HG03460 (cell line): ENCODE measurements around the gene POU2F2.

Source experiments
- ATAC-seq: cut with Tn5 transposase; IDR thresholded peaks from one replicate; pipeline ENCODE4 v1.9.1; 2021; ENCODE audit not compliant: unreplicated experiment

POU2F2 gene

GRCh38 chr19:42132030-42132628 is at the start of gene POU2F2:
POU2F2 (minus strand) TSS chr19:42132446; CDS start chr19:42132411, 35 bp downstream.
- ATAC-seq = no peak

- ATAC-seq = no peak
Measured at GRCh38 chr19:42178791-42179674, 46.8 kb upstream of the POU2F2 start.

GRCh38 chr19:42177686-42178019 is 45.4 kb upstream of the POU2F2 start:
- ATAC-seq = no peak

DNA sequence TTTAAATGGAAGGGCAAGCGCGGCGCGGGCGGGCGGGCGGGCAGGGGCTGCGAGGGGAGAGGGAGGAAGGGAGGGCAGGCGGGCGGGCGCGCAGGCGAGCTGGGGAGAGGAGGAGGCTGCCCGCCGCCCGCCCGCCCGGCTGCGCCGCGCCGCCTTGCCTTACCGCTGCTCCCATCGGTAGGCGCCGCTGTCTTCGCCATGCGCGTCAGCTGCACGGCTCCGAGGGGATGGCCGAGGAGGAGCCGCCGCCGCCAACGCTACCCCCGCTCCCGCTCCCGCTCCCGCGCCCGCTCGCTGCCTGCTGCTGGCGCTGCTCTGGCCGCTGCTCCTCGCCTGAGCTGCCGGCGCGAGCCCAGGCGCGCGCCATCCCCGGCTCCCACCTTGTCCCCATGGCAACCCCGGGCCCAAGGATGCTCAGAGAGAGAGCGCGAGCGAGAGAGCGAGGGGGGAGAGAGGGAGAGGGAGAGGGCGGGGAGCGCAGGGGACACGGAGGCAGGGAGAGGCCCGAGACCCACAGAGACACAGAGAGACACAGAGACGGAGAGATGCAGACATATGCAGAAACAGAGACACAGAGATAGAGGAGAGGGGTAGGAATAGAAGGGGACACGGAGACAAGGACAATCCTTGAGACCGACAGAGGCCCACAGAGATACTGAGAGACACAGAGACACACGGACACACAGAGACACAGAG is 44.9 kb upstream of the POU2F2 start:
- no peak for ATAC-seq

GRCh38 chr19:42176649-42176989 is 44.4 kb upstream of the POU2F2 start:
- no peak for ATAC-seq

DNA sequence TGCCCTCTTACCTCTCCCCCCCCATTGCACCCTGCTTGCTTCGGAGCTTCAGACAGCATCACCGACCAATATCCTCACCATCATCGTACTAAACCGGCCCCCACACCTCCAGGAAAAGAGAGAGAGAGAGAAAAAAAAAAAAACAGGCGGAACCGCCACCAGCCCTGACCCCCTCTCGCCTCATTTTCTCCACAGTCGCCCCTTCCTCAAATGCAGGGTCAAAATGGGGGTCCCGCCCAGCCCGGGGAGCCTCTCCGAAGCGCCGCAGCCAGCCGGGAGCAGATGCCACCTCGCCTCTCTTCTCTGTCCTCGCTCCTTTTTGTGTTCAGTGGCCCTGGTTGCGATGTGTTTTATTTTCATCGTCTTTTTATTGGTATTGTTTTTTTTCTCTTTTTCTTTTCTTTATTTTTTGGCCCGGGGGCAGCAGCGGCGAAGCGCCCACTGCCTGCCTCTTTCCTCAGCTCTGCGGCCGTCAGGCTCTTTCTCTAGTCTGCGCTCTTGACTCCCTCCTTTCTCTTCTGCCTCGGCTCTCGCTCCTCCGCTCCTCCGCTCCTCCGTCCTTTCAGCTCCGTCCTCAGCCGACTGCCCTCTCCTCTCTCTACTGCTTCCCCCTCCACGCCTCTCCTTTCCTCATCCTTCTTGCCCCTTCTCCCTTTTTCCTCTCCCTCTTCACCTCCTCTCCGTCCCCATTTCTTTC is 43.9 kb upstream of the POU2F2 start:
- no peak for ATAC-seq

DNA sequence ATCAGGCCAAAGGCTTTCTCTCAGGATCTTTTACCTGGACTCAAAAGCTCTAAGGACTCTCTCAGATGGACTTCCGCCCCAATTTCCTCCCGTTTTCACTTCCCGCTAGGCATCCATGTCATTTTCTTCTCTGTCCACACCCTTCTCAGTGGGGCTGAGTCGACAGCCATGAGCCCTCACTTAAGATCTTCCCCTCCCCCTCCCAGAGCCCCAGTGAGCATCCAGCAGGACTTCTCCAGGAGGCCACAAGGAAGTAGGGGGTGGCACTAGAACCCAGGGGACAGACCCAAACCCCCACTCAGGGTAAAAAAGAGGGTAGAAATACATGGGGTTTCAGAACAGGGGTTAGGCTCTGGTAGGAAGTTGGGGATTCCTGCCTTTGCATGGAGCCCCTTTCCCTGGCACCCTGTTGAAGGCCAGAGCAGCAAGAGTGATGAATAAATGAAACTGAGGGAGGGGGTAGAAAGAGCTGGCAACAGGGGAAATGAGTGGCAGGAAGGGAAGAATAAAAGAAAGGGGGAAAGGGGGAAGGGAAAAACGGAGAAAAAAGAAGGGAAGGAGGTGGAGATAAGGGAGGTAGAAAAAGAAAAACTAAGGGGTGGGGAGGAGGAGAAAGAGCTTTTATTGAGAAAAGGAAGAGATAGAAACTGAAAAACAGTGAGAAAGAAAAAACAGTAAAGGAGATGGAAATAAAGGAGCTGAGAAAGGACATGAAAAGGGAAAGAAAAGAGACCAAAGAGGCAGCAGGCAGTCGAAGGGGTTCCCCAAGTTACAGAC is 42.9 kb upstream of the POU2F2 start:
- ATAC-seq = no peak

- ATAC-seq = no peak
Measured at GRCh38 chr19:42174188-42174587, 41.9 kb upstream of the POU2F2 start.

GRCh38 chr19:42173695-42174094 is 41.4 kb upstream of the POU2F2 start:
- no peak for ATAC-seq

- no peak for ATAC-seq
Measured at GRCh38 chr19:42172261-42172660, 40.0 kb upstream of the POU2F2 start.

DNA sequence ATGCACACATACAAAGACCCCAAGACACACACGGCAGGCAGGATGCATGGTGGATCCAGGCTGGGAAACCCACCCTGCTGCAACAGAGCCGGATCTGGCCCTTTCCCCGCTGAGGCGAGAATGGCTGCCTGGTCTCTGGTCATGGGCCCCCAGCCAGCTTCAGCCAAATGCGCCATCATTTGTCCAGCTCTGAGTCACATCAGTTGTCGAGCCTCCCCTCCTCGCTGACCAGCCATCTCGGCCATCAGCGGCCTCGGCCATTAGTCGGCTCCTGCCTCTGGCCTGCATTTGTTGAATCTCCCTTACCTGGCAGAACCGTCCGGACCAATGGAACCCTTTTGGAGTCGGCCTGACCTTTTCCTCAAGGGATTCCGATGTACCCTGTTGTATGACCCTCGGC is 38.5 kb upstream of the POU2F2 start:
- no peak for ATAC-seq

DNA sequence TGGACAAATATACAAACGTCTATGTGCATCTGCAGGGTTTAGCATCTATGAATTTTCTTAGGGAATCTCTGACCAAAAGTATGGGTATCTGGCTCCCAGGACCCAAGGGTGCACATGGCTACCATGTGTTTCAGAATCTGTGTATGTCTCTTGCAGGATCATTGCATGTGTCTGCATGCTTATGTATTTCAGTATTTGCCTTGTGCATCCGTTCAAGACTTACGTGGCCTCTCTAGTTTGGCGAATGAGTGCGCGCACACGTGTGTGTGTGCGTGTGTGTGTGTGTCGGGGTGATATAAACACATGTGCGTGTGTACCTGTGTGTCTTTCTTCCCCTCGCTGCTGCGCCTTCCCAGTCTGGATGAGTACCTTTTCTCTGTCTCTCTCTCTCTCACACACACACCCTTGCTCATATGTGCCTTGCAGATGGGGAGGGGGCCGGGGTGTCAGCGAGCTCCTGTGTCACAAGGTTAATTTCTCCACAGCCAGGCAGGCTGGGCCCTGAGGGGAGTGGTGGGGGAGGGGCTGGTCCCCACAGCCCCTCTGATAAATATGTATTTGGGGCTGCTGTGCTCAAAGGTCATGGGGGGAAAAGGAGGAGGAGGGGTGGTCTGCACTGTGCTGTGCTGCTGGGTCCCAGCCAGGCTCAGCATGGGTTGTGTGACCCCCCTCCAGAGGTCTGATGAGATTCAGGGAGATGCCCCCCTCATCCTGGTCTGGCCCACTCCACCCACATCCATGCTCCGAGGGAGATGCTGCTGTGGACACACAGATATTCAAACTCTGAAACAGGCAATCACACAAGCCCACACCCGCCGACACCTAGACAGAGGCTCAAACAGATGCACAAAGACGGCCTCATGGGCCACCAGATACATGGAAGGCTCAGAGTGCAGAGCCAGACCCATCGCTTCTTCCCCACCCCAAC is 37.5 kb upstream of the POU2F2 start:
- no peak for ATAC-seq

DNA sequence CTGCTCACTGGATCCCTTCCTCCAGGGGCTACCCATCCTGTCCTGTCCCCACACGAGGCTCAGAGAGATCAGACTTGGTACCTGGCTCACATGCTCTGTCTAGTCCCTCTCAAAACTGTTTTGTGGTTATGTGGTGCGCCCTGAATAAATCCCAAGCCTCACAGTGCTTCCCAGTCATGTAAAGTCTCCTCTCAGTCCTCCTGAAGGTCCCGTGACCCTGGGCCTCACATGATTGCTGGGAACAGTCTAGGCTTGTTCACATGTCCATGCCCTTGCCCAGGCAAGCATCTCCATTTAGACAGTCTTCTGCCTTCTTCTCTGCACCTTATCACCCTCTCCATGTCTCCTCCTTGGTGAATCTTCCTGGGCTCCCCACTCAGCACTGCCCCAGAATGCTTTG is 36.0 kb upstream of the POU2F2 start:
- ATAC-seq = no peak

DNA sequence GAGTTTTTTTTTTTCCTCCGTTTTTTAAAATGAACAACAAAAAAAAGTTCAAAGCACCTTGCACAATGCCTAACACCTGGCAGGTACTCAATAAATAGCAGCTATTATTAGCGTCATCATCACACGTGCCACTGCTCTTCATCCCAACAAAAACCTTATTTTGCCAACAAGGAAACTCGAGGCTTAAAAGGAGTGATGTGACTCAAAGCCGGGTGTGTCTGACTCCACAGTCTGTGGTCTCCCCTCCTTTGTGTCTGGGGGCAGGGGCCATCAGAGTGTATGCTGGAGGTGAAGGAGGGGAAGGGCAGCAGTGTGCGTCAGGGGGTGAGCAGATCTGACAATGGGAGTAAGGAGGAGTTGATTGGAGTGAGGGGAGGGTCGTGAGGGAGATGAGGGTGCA is 34.1 kb upstream of the POU2F2 start:
- ATAC-seq = no peak

GRCh38 chr19:42165146-42165545 is 32.9 kb upstream of the POU2F2 start:
- no peak for ATAC-seq

DNA sequence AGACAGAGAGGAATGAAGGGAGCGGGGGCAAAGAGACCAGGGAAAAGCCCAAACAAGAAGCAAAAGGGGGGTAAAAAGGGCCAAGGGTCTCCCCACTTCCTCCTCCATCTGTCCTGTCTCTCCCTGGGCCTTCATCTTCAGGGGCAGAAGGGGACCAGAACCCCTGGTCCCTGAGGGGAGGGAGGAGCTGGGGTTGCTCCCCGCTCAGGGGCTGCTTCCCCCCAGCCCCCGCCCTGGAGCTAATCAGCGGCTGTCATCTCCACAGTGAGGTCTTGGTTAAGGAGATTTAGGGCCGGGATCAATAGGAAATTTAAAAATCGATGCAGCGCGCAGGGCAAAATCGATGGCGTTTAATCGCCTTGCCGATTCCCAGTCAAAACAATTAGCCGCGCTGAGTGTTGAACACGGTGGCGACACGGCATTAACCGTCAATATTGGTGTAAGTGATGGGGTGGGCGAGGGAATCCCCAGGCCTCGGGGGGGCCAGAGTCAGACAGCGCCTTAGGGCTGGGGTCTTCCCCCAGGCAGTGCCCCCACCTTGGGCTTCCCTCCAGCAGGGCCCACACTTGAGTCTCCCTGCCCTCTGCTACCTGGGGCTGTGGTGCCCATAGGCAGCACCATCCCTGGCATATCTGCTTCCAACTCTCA is 29.5 kb upstream of the POU2F2 start:
- no peak for ATAC-seq

DNA sequence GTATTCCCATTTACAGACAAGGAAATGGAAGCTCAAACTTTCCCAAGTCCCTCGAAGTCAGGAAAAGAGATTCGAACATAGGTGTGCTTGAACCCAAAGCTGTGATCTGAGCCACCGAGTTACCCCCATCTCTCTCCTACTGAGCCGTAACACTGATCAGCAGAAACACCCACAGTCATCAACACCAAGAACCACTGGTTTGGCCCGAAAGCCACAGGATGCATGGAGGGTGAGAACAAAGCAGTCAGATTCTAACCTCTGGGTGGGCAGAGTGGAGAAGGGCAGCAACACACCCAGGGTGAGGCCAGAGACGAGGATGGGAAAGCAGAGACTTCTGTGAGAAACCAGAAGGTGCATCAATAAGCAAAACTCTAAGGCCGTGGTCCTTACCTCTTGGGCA is 27.7 kb upstream of the POU2F2 start:
- ATAC-seq = no peak

DNA sequence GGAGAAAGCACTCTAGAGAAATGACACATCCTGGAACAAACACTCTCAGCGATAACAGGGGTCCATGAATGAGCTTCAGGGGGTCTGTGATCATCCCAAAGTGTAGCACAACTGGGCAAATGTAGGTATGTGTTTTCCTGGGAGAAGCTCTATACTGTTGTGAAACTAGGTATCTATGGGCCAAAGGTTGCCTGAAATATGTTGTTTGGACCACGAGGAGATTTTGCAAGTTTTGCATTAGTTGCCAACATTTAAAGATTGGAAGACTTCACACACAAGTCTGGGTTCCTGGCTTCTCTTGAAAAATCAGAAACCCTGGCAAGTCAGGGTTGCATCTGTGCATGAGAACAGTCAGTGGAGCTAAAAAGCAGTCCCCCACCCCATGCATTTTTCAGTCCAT is 26.7 kb upstream of the POU2F2 start:
- ATAC-seq = no peak

- ATAC-seq = no peak
Measured at GRCh38 chr19:42156571-42156970, 24.3 kb upstream of the POU2F2 start.
